ENCODE data around the gene DHODH.

Gene DHODH

DNA sequence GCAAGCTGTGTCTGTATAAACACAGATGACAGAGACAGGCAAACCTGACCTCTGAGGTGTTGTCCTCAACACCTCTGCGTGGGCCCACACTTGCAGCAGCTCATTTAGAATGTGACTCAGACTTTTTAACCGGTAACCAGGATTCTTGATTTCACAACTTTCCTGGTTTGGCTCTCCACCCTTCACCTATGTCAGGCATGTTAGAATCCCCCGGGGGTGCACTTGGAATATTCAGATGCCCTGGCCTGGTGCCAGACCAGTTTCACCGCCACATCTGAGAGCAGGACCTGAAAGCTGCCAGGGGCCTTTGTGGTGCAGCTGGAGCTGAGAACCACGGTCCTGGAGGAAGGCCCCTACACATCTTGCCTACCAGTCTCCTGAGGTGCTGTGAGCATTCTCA, 4.8 kb downstream of the DHODH start:
- Histone ChIP-seq H3K9me3 (no peaks in the 10 kb centered on the region), H4K20me1 (no peaks in the 10 kb centered on the region; the same call in 1 of the 2 replicates), H3K4me1 (peaks cover 89% of the 10 kb centered on the region), H3K27ac (peak overlapping the region; percentile 92), H3K36me3 (peaks cover 17% of the 10 kb centered on the region), H3K9ac (peak overlapping the region; percentile 76), H3K4me2 (peak overlapping the region; percentile 97), H3K27me3 (no peaks in the 10 kb centered on the region), H3K4me3 (peak overlapping the region; percentile 61)
- TF ChIP-seq Cebpa-rat (IDR thresholded peaks at IDR 0.05) = peak; percentile 80; the same call in 1 of the 2 replicates

GRCh38 chr16:72013888-72014581, 5.5 kb downstream of the DHODH start:
- peaks cover 23% of the 10 kb centered on the region for H3K36me3 ChIP-seq
- H3K27me3 ChIP-seq = no peaks in the 10 kb centered on the region
- H3K4me1 ChIP-seq = peaks cover 93% of the 10 kb centered on the region
- H3K4me2 ChIP-seq = peak overlapping the region; percentile 97
- TF ChIP-seq Cebpa-rat (IDR thresholded peaks at IDR 0.05) = no peak
- H3K9ac ChIP-seq = peak overlapping the region; percentile 76
- no peaks in the 10 kb centered on the region; the same call in 1 of the 2 replicates for H4K20me1 ChIP-seq
- peak overlapping the region; percentile 92 for H3K27ac ChIP-seq
- peak overlapping the region; percentile 61 for H3K4me3 ChIP-seq
- no peaks in the 10 kb centered on the region for H3K9me3 ChIP-seq

- Histone ChIP-seq H3K27me3 (no peaks in the 10 kb centered on the region), H3K9ac (peak overlapping the region; percentile 76), H3K4me3 (peak overlapping the region; percentile 61), H3K36me3 (peaks cover 30% of the 10 kb centered on the region), H3K4me1 (peaks cover 88% of the 10 kb centered on the region), H3K9me3 (no peaks in the 10 kb centered on the region), H4K20me1 (no peaks in the 10 kb centered on the region; the same call in 1 of the 2 replicates), H3K27ac (peak overlapping the region; percentile 92), H3K4me2 (peak overlapping the region; percentile 97)
- no peak for TF ChIP-seq Cebpa-rat (IDR thresholded peaks at IDR 0.05)
Measured at GRCh38 chr16:72014675-72015074, 6.1 kb downstream of the DHODH start.

GRCh38 chr16:72015124-72015523, 6.6 kb downstream of the DHODH start:
- peaks cover 33% of the 10 kb centered on the region for H3K36me3 ChIP-seq
- peak overlapping the region; percentile 61 for H3K4me3 ChIP-seq
- no peaks in the 10 kb centered on the region for H3K9me3 ChIP-seq
- peaks cover 83% of the 10 kb centered on the region for H3K4me1 ChIP-seq
- no peaks in the 10 kb centered on the region; the same call in 1 of the 2 replicates for H4K20me1 ChIP-seq
- no peaks in the 10 kb centered on the region for H3K27me3 ChIP-seq
- TF ChIP-seq Cebpa-rat (IDR thresholded peaks at IDR 0.05) = no peak
- H3K4me2 ChIP-seq = peak overlapping the region; percentile 97
- H3K27ac ChIP-seq = peak overlapping the region; percentile 92
- peak overlapping the region; percentile 76 for H3K9ac ChIP-seq

DNA sequence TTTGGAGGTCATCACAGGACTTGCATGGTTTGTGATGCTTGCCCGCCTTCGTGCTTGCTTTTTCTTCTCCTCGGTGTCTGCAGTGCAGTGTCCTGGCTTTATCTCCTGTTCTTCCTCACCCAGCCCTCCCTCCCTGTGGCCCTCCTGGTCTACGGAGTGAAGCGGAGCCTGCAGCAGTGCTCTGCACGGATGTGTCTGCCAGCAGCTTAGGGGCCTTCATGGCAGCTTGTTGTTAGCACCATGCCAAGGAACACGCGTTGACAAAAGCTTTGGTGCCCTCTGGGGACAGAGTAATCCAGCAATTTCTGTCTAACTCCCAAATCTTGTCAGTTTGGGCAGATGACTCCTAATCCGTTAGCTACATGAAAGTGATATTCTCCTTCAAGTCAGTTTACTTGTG, 9.9 kb downstream of the DHODH start:
- peak overlapping the region; percentile 97 for H3K4me2 ChIP-seq
- peaks cover 63% of the 10 kb centered on the region for H3K36me3 ChIP-seq
- peaks cover 50% of the 10 kb centered on the region for H3K4me1 ChIP-seq

DNA sequence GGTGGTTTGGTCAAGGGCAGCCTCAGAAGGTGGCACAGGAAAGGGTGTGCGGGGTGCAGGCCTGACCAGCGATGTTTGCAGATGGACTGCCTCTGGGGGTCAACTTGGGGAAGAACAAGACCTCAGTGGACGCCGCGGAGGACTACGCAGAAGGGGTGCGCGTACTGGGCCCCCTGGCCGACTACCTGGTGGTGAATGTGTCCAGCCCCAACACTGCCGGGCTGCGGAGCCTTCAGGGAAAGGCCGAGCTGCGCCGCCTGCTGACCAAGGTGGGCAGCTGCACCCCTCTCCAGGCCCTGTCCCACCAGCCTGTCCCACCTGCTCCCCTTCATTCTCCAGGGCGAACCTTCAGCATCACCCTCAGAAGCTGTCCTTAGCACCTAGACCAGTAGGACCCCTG, 12.5 kb downstream of the DHODH start:
- Histone ChIP-seq H3K36me3 (peaks cover 89% of the 10 kb centered on the region), H3K4me2 (no peak overlapping the region), H3K4me1 (peaks cover 27% of the 10 kb centered on the region), H3K27me3 (no peaks in the 10 kb centered on the region), H3K4me3 (no peak overlapping the region), H3K9ac (no peak overlapping the region), H3K9me3 (no peaks in the 10 kb centered on the region), H3K27ac (no peak overlapping the region), H4K20me1 (no peaks in the 10 kb centered on the region; the same call in 1 of the 2 replicates)
- no peak for TF ChIP-seq Cebpa-rat (IDR thresholded peaks at IDR 0.05)

More for the DNA sequence above, 9.9 kb downstream of the DHODH start:
- no peak for TF ChIP-seq Cebpa-rat (IDR thresholded peaks at IDR 0.05)
- no peaks in the 10 kb centered on the region for H3K27me3 ChIP-seq
- H3K9ac ChIP-seq = no peak overlapping the region
- H3K9me3 ChIP-seq = no peaks in the 10 kb centered on the region
- H3K27ac ChIP-seq = no peak overlapping the region
- H4K20me1 ChIP-seq = no peaks in the 10 kb centered on the region; the same call in 1 of the 2 replicates
- H3K4me3 ChIP-seq = no peak overlapping the region

DNA sequence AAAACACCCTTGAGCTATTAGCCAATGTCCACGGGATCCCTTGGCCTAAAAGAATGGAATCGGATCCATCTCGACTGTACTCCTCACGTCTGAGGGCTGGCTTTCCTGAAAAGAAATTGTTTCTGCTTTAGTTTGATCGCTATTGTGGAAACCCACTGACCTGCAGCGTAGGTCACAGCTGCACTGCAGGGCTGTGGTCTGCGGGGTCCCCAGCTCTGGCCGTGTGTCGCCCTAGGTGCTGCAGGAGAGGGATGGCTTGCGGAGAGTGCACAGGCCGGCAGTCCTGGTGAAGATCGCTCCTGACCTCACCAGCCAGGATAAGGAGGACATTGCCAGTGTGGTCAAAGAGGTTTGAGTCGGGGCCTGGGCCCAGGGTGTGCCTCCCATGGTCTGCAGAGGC, 13.6 kb downstream of the DHODH start:
- Histone ChIP-seq H3K27ac (no peak overlapping the region), H3K4me2 (no peak overlapping the region), H3K36me3 (peaks cover 96% of the 10 kb centered on the region), H3K4me3 (no peak overlapping the region), H3K27me3 (no peaks in the 10 kb centered on the region), H3K4me1 (peaks cover 17% of the 10 kb centered on the region), H3K9ac (no peak overlapping the region), H4K20me1 (no peaks in the 10 kb centered on the region), H3K9me3 (no peaks in the 10 kb centered on the region)
- no peak for TF ChIP-seq Cebpa-rat (IDR thresholded peaks at IDR 0.05)

DNA sequence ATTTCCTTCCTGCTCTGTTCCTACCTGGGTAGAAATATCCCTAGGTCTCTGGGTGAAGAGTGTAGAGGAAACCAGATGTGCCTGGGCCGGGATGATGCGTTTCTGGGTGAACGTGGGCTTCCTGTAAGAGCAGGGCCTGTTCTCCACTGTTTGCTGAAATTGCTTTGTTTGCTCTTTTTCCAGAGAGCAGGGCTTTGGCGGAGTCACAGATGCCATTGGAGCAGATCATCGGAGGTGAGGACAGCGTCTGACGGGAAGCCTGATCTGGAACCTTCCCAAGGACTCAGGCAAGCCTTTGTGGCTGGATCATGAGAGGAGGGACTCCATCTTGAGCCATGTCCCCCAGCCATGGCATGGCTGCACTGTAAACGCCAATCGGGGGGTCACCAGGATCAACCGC, 15.4 kb downstream of the DHODH start:
- Histone ChIP-seq H3K27me3 (no peaks in the 10 kb centered on the region), H3K27ac (no peak overlapping the region), H3K4me3 (no peak overlapping the region), H4K20me1 (no peaks in the 10 kb centered on the region), H3K36me3 (peaks cover 95% of the 10 kb centered on the region), H3K4me2 (no peak overlapping the region), H3K9ac (no peak overlapping the region), H3K4me1 (no peaks in the 10 kb centered on the region; the same call in 1 of the 2 replicates), H3K9me3 (no peaks in the 10 kb centered on the region)
- TF ChIP-seq Cebpa-rat (IDR thresholded peaks at IDR 0.05) = no peak

- Histone ChIP-seq H3K9ac (no peak overlapping the region), H3K36me3 (peaks cover 92% of the 10 kb centered on the region), H3K4me2 (no peak overlapping the region), H4K20me1 (no peaks in the 10 kb centered on the region), H3K4me1 (no peaks in the 10 kb centered on the region), H3K9me3 (no peaks in the 10 kb centered on the region), H3K4me3 (no peak overlapping the region), H3K27ac (no peak overlapping the region), H3K27me3 (no peaks in the 10 kb centered on the region)
- no peak for TF ChIP-seq Cebpa-rat (IDR thresholded peaks at IDR 0.05)
Measured at GRCh38 chr16:72024862-72025382, 16.4 kb downstream of the DHODH start.

DNA sequence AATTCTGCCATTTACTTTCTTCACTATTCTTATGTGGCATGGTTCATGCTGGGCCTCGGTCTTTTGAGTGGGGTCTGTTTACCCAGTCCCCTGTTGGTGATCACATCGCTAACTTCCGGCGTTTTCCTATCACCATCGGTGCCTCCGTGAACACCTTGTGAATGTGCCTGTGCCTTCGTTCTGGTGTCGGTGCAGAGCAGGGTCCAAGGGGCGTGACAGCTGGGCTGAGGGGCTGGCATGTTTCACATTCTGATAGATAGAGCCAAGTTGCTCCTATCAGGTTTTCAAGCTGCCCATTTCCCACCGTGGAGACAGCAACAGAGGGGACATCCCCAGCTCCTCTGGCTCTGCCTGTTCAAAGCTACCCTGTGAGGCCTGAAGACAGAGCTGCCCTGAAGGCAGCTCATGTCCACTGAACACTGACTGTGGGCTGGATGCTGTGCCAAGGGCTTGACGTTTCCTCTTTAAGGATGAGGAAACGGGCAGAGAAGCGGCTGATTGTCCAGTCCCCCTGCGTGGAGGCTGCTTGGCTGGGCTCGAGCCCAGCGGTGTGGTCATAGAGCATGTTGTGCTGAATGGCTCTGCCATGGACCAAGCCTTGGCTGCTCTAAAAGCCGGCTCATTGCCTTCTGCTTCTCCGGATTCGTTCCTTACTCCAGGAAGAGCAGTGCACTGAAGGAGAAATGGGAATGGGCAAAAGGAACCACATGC, 17.0 kb downstream of the DHODH start:
- TF ChIP-seq Cebpa-rat (IDR thresholded peaks at IDR 0.05) = no peak
- Histone ChIP-seq H4K20me1 (no peaks in the 10 kb centered on the region), H3K4me1 (no peaks in the 10 kb centered on the region), H3K36me3 (peaks cover 86% of the 10 kb centered on the region), H3K27ac (peak overlapping the region; percentile 26; the same call in 1 of the 2 replicates), H3K4me3 (no peak overlapping the region), H3K9me3 (no peaks in the 10 kb centered on the region), H3K27me3 (no peaks in the 10 kb centered on the region), H3K9ac (no peak overlapping the region), H3K4me2 (no peak overlapping the region)
